MCF 10A (cell line): Measurements from ENCODE around the gene SLC6A3. TPM values are rescaled to one million over a fixed set of nuclear protein-coding genes. Genes with fewer than 3 reads are reported as not detected.
A peak's percentile ranks its signal among the peaks of the same experiment; 100 is the strongest.

Source experiments
- BruUV-seq: library from RNA; stranded (reverse); fragments of 400-500 nt; replicated peaks from 2 replicates; lab custom pipeline; 2021; lab: Mats Ljungman, UMichigan
- CTCF ChIA-PET: fragments of 300-600 bp; sonication (Branson Sonifier 250); formaldehyde crosslinking; extraction: SDS; loops from one replicate; lab custom pipeline; 2021; ENCODE audit warnings: antibody characterized with exemption, inconsistent platforms; lab: Yijun Ruan, JAX
- POLR2A ChIA-PET: fragments of 300-600, 350-650 bp; sonication (Branson Sonifier 250); formaldehyde crosslinking; extraction: SDS; loops from one replicate; lab custom pipeline; 2020; ENCODE audit warnings: antibody characterized with exemption, inconsistent platforms; lab: Yijun Ruan, JAX
- DNase-seq: peaks from one replicate; pipeline ENCODE4 v3.0.0-alpha.2; 2018; ENCODE audit not compliant: unreplicated experiment
- H3K27ac Mint-ChIP-seq: one replicate; pipeline ENCODE4 v1.8.0; 2022; ENCODE audit warnings: mild to moderate bottlenecking, low read depth, mixed read lengths; ENCODE audit not compliant: unreplicated experiment
- H3K27me3 Mint-ChIP-seq: one replicate; pipeline ENCODE4 v1.8.0; 2022; ENCODE audit warnings: mixed read lengths; ENCODE audit not compliant: insufficient read depth, unreplicated experiment
- H3K36me3 Mint-ChIP-seq: one replicate; pipeline ENCODE4 v1.8.0; 2022; ENCODE audit warnings: mild to moderate bottlenecking, moderate library complexity, mixed read lengths; ENCODE audit not compliant: insufficient read depth, unreplicated experiment
- H3K4me1 Mint-ChIP-seq: one replicate; pipeline ENCODE4 v1.8.0; 2022; ENCODE audit warnings: mixed read lengths; ENCODE audit not compliant: insufficient read depth, unreplicated experiment
- H3K4me3 Mint-ChIP-seq: one replicate; pipeline ENCODE4 v1.8.0; 2022; ENCODE audit warnings: mild to moderate bottlenecking, moderate library complexity, mixed read lengths; ENCODE audit not compliant: unreplicated experiment
- H3K9me3 Mint-ChIP-seq: one replicate; pipeline ENCODE4 v1.8.0; 2022; ENCODE audit warnings: mixed read lengths; ENCODE audit not compliant: unreplicated experiment
- intact Hi-C: fragments of 100-400 bp; cut with micrococcal nuclease; formaldehyde crosslinking; loops from 2 replicates; pipeline ENCODE4 v1.14.1; 2022
- total RNA-seq: library from RNA; stranded (reverse); gene quantifications from 2 replicates; pipeline ENCODE4 v1.2.3, GENCODE V29; 2022
- TF ChIP-seq, protein P1 (sequence below): fragments of 200-600 bp; IDR thresholded peaks from one replicate; pipeline ENCODE4 v1.8.0; 2022; ENCODE audit warnings: antibody characterized with exemption, mild to moderate bottlenecking; ENCODE audit not compliant: unreplicated experiment

Gene SLC6A3
- total RNA-seq, 1 experiment from 2014 or later: not detected

DNA sequence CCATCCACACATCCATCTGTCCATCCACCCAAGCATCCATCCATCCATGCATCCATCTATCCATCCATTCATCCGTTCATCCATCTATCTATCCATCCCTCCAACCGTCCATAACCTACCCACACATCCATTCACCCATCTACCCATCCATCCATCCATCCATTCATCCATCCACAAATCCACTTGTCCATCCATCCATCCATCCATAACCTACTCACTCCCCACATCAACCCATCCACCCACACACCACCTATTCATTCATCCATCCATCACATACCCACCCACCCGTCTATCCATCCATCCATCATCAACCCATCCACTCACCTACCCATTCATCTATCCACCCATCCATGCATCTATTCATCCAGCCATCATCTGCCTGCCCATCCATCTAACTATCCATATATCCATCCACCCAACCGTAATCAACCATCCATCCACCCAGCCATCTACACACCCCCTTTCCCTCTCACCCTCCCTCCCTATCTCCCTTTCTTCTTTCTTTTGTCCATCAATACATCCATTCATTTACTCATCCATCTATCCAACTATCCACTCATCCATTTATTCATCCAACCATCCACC is 56.8 kb downstream of the SLC6A3 start:
- TF ChIP-seq, protein P1, sequence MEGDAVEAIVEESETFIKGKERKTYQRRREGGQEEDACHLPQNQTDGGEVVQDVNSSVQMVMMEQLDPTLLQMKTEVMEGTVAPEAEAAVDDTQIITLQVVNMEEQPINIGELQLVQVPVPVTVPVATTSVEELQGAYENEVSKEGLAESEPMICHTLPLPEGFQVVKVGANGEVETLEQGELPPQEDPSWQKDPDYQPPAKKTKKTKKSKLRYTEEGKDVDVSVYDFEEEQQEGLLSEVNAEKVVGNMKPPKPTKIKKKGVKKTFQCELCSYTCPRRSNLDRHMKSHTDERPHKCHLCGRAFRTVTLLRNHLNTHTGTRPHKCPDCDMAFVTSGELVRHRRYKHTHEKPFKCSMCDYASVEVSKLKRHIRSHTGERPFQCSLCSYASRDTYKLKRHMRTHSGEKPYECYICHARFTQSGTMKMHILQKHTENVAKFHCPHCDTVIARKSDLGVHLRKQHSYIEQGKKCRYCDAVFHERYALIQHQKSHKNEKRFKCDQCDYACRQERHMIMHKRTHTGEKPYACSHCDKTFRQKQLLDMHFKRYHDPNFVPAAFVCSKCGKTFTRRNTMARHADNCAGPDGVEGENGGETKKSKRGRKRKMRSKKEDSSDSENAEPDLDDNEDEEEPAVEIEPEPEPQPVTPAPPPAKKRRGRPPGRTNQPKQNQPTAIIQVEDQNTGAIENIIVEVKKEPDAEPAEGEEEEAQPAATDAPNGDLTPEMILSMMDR: no peak
- peaks cover 52% of the 10 kb centered on the region for H3K27me3 Mint-ChIP-seq
- no peak overlapping the region for H3K27ac Mint-ChIP-seq
- no peak for DNase-seq
- BruUV-seq: no TSS peak
- ChIA-PET CTCF (no interaction called here), POLR2A (no interaction called here)
- no peaks in the 10 kb centered on the region for H3K9me3 Mint-ChIP-seq
- peaks cover 9% of the 10 kb centered on the region for H3K4me1 Mint-ChIP-seq
- intact Hi-C loops: no loop called here
- no peaks in the 10 kb centered on the region for H3K36me3 Mint-ChIP-seq
- H3K4me3 Mint-ChIP-seq: peak overlapping the region; percentile 1

DNA sequence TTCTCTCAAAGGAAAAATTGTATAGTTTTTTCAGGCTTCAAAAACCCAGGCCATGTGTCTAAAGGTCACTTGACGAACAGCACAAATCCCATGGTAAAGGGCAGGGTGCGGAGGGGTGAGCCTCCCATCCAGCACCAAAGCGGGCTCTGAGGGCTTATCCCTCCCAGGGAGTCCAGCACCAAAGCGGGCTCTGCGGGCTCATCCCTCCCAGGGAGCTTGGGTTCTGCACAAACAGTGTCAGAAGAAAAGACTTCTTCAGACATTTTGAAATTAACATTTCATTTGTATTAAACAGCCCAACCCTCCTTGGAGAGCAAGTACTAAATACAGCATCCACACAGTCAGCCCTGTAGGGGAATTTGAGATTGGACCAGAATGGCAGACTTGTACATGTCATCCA is 57.4 kb downstream of the SLC6A3 start:
- Mint-ChIP-seq H3K4me3 (peak overlapping the region; percentile 1), H3K27ac (no peak overlapping the region), H3K27me3 (peaks cover 52% of the 10 kb centered on the region), H3K9me3 (no peaks in the 10 kb centered on the region), H3K36me3 (no peaks in the 10 kb centered on the region), H3K4me1 (peaks cover 9% of the 10 kb centered on the region)
- no peak for DNase-seq
- POLR2A ChIA-PET: no interaction called here
- TF ChIP-seq, protein P1: no peak
- CTCF ChIA-PET: no interaction called here
- no TSS peak for BruUV-seq
- intact Hi-C loops: no loop called here

DNA sequence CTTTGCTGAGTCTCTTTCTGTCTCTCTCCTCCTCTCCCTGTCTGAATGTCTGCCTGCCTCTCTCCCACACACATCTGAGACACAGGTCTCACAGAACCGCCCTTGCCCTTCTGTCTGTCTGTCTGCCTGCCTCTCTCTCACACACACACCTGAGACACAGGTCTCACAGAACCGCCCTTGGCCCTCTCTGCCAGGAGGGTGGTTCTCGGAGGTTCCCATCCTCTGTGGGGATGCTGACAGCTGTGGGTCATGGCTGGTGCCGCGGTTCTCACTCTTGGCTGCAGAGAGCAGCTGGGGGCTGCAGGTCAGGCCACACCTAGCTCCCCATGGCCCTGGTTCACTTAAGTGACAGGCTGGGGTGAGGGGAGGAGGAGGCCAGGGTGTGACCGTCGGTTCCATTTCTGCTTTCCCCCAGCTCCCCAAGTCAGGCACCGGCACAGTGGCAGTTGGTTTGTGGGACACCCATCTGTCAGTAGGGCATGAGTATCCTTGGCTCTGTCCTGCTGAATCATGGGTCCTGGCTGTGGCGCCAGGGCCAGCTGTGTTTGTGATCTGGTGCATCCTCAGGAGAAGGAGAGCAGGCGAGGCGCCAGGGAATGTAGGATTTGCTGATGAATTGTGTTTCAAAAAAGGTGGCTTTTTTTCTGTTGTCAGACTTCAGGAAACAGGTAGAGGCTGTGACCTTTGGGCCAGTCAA is 58.0 kb downstream of the SLC6A3 start:
- H3K36me3 Mint-ChIP-seq: no peaks in the 10 kb centered on the region
- H3K4me3 Mint-ChIP-seq: peak overlapping the region; percentile 75
- no peak for DNase-seq
- H3K27ac Mint-ChIP-seq: peak overlapping the region; percentile 21
- peaks cover 48% of the 10 kb centered on the region for H3K27me3 Mint-ChIP-seq
- ChIA-PET CTCF (interaction anchor here (0.6 kb wide), 1 partner anchor 138 kb away, joined by 3 read pairs; no protein-coding TSS in a partner anchor), POLR2A (interaction anchor here (0.6 kb wide), 1 partner anchor 12 kb away, joined by 3 read pairs; no protein-coding TSS in a partner anchor)
- H3K4me1 Mint-ChIP-seq: peaks cover 9% of the 10 kb centered on the region
- BruUV-seq: no TSS peak
- TF ChIP-seq, protein P1: no peak
- intact Hi-C loops: no loop called here
- H3K9me3 Mint-ChIP-seq: no peaks in the 10 kb centered on the region

DNA sequence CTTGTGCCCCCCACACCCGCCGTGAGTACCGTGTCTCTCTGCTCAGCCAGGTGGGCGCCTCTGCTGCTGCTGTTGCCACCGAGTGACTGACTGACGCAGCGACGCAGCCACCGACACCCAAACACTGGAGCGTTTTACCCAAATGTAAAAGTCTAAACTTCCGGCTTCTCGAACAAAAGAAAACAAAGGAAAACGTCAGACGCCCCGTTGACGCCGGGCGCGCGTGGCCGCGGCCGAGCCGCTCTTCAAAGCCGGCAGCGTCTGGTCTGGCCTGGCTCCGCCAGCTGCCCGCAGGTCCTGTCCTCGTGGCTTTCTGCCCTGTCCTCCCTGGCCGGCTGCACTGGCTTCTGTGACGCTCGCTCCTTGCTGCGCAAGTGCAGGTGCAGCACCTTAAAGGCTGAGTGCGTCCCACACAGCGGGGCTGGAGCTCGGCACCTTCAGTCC is 58.9 kb downstream of the SLC6A3 start:
- Mint-ChIP-seq H3K4me1 (peaks cover 9% of the 10 kb centered on the region), H3K27ac (no peak overlapping the region), H3K4me3 (peak overlapping the region; percentile 75), H3K36me3 (no peaks in the 10 kb centered on the region), H3K27me3 (peaks cover 41% of the 10 kb centered on the region), H3K9me3 (no peaks in the 10 kb centered on the region)
- CTCF ChIA-PET: interaction anchor here (0.6 kb wide), 1 partner anchor 139 kb away, joined by 3 read pairs; no protein-coding TSS in a partner anchor
- DNase-seq: no peak
- BruUV-seq: no TSS peak
- POLR2A ChIA-PET: no interaction called here
- intact Hi-C loops: no loop called here
- TF ChIP-seq, protein P1: no peak
